Peyer's patch (tissue), 4 donors: ENCODE data around the gene BRIP1. TPM values are rescaled to one million over a fixed set of nuclear protein-coding genes. Genes with fewer than 3 reads are reported as not detected.

ENCODE experiments used
- DNase-seq, 3 donors: peaks; one replicate each; pipeline ENCODE4 v3.0.0-alpha.2; 2017 to 2019
- H3K27ac ChIP-seq, 4 donors: fragments of 200-600 bp; sonication (generic); one replicate each; pipeline ENCODE4 v1.5.1; 2016 to 2019
- H3K27me3 ChIP-seq, 2 donors: fragments of 200-600 bp; sonication (generic); one replicate each; pipeline ENCODE4 v1.5.1; 2019
- H3K36me3 ChIP-seq, 3 donors: fragments of 200-600 bp; sonication (generic); one replicate each; pipeline ENCODE4 v1.5.1; 2016 to 2019
- H3K4me1 ChIP-seq, 4 donors: fragments of 200-600 bp; sonication (generic); one replicate each; pipeline ENCODE4 v1.5.1; 2016 to 2019
- H3K4me3 ChIP-seq, 4 donors: fragments of 200-600 bp; sonication (generic); 1 replicate in 3 of 4; 2 replicates in 1 of 4; pipeline ENCODE4 v1.5.1; 2016 to 2019; ENCODE audit warnings: mild to moderate bottlenecking in 1 of 4
- H3K9me3 ChIP-seq, 4 donors: fragments of 200-600 bp; sonication (generic); one replicate each; pipeline ENCODE4 v1.5.1; 2016 to 2019; ENCODE audit warnings: mild to moderate bottlenecking in 1 of 4
- CTCF ChIP-seq, 6 experiments: fragments of 450-650 bp in 4 of 6; fragments of 200-600 bp in 2 of 6; sonication (generic) in 1 of 6; IDR thresholded peaks; one replicate each; pipeline ENCODE4 v1.5.1; 2017 to 2019; ENCODE audit warnings: antibody characterized with exemption in 6 of 6, mild to moderate bottlenecking in 3 of 6, moderate library complexity in 1 of 6
- POLR2A ChIP-seq, 2 donors: fragments of 450-650 bp; IDR thresholded peaks; one replicate each; pipeline ENCODE4 v1.5.1; 2017; ENCODE audit warnings: antibody characterized with exemption in 2 of 2, mild to moderate bottlenecking in 2 of 2, moderate library complexity in 2 of 2
- total RNA-seq, 4 donors: library from RNA; depleted of rRNA; stranded (reverse); fragments of >200 nt; gene quantifications; one replicate each; pipeline ENCODE4 v1.1.0, GENCODE V29; 2016

The BRIP1 gene
- total RNA-seq, 4 donors from 2014 or later: 4.3 to 13.2 (median 4.5) TPM

- H3K4me1 ChIP-seq: no peaks in the 10 kb centered on the region
- no peak for DNase-seq
- H3K27me3 ChIP-seq: no peaks in the 10 kb centered on the region
- no peaks in the 10 kb centered on the region for H3K36me3 ChIP-seq
- no peaks in the 10 kb centered on the region for H3K9me3 ChIP-seq
- no peak overlapping the region for H3K27ac ChIP-seq
- H3K4me3 ChIP-seq: no peak overlapping the region
- TF ChIP-seq CTCF (IDR thresholded peaks at IDR 0.05) (no peak), POLR2A (IDR thresholded peaks at IDR 0.05) (no peak)
Measured at GRCh38 chr17:61803796-61804195, 59.5 kb downstream of the BRIP1 start.

GRCh38 chr17:61803216-61803615, 60.1 kb downstream of the BRIP1 start:
- TF ChIP-seq POLR2A (IDR thresholded peaks at IDR 0.05) (no peak), CTCF (IDR thresholded peaks at IDR 0.05) (no peak)
- no peak overlapping the region for H3K4me3 ChIP-seq
- no peaks in the 10 kb centered on the region for H3K4me1 ChIP-seq
- H3K27ac ChIP-seq: no peak overlapping the region
- DNase-seq: no peak
- H3K9me3 ChIP-seq: no peaks in the 10 kb centered on the region
- no peaks in the 10 kb centered on the region for H3K36me3 ChIP-seq
- H3K27me3 ChIP-seq: no peaks in the 10 kb centered on the region

GRCh38 chr17:61799812-61800484, 63.4 kb downstream of the BRIP1 start:
- DNase-seq: no peak
- Histone ChIP-seq H3K9me3 (no peaks in the 10 kb centered on the region), H3K27ac (no peak overlapping the region), H3K4me3 (no peak overlapping the region), H3K27me3 (no peaks in the 10 kb centered on the region), H3K36me3 (no peaks in the 10 kb centered on the region), H3K4me1 (no peaks in the 10 kb centered on the region)
- TF ChIP-seq CTCF (IDR thresholded peaks at IDR 0.05): no peak
- TF ChIP-seq POLR2A (IDR thresholded peaks at IDR 0.05): no peak

- H3K27me3 ChIP-seq: no peaks in the 10 kb centered on the region
- no peak overlapping the region for H3K4me3 ChIP-seq
- H3K4me1 ChIP-seq: no peaks in the 10 kb centered on the region
- no peaks in the 10 kb centered on the region for H3K36me3 ChIP-seq
- DNase-seq: no peak
- no peaks in the 10 kb centered on the region for H3K9me3 ChIP-seq
- H3K27ac ChIP-seq: no peak overlapping the region
- TF ChIP-seq CTCF (IDR thresholded peaks at IDR 0.05) (no peak), POLR2A (IDR thresholded peaks at IDR 0.05) (no peak)
Measured at GRCh38 chr17:61797283-61797682, 66.0 kb downstream of the BRIP1 start.

- no peaks in the 10 kb centered on the region for H3K4me1 ChIP-seq
- no peak for TF ChIP-seq CTCF (IDR thresholded peaks at IDR 0.05)
- TF ChIP-seq POLR2A (IDR thresholded peaks at IDR 0.05): no peak
- DNase-seq: no peak
- H3K27ac ChIP-seq: no peak overlapping the region
- no peaks in the 10 kb centered on the region for H3K27me3 ChIP-seq
- H3K36me3 ChIP-seq: no peaks in the 10 kb centered on the region
- no peak overlapping the region for H3K4me3 ChIP-seq
- H3K9me3 ChIP-seq: no peaks in the 10 kb centered on the region
Measured at GRCh38 chr17:61795546-61795945, 67.8 kb downstream of the BRIP1 start.

- H3K4me1 ChIP-seq: no peaks in the 10 kb centered on the region
- TF ChIP-seq CTCF (IDR thresholded peaks at IDR 0.05) (no peak), POLR2A (IDR thresholded peaks at IDR 0.05) (no peak)
- H3K4me3 ChIP-seq: no peak overlapping the region
- no peak overlapping the region for H3K27ac ChIP-seq
- no peaks in the 10 kb centered on the region for H3K27me3 ChIP-seq
- no peak for DNase-seq
- no peaks in the 10 kb centered on the region for H3K9me3 ChIP-seq
- no peaks in the 10 kb centered on the region for H3K36me3 ChIP-seq
Measured at GRCh38 chr17:61794792-61795191, 68.5 kb downstream of the BRIP1 start.
